ENCODE data around the gene SUCO.

GRCh38 chr1:172494166-172494565, 38.8 kb upstream of the SUCO start:
- TF ChIP-seq, protein P1, sequence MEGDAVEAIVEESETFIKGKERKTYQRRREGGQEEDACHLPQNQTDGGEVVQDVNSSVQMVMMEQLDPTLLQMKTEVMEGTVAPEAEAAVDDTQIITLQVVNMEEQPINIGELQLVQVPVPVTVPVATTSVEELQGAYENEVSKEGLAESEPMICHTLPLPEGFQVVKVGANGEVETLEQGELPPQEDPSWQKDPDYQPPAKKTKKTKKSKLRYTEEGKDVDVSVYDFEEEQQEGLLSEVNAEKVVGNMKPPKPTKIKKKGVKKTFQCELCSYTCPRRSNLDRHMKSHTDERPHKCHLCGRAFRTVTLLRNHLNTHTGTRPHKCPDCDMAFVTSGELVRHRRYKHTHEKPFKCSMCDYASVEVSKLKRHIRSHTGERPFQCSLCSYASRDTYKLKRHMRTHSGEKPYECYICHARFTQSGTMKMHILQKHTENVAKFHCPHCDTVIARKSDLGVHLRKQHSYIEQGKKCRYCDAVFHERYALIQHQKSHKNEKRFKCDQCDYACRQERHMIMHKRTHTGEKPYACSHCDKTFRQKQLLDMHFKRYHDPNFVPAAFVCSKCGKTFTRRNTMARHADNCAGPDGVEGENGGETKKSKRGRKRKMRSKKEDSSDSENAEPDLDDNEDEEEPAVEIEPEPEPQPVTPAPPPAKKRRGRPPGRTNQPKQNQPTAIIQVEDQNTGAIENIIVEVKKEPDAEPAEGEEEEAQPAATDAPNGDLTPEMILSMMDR (conservative IDR thresholded peaks at IDR 0.05 in 1 of 2, IDR thresholded peaks at IDR 0.05 in 1 of 2; ENCODE audit: extremely low read depth in 1 of 2, insufficient read depth in 1 of 2, low read depth in 1 of 2, low read length in 2 of 2) = no peak
- TF ChIP-seq EZH2 (IDR thresholded peaks at IDR 0.05; ENCODE audit: borderline replicate concordance, low read length) = no peak

All from mammary epithelial cell (primary cell).